NCI-H2107 (cell line): ENCODE results near the gene SPHK2.

Source experiments
- DNase-seq: peaks from one replicate; lab custom pipeline; 2025; lab: John Stamatoyannopoulos, UW

SPHK2 gene

GRCh38 chr19:48603449-48603848 lies 15.9 kb upstream of the SPHK2 start:
- no peak for DNase-seq

DNA sequence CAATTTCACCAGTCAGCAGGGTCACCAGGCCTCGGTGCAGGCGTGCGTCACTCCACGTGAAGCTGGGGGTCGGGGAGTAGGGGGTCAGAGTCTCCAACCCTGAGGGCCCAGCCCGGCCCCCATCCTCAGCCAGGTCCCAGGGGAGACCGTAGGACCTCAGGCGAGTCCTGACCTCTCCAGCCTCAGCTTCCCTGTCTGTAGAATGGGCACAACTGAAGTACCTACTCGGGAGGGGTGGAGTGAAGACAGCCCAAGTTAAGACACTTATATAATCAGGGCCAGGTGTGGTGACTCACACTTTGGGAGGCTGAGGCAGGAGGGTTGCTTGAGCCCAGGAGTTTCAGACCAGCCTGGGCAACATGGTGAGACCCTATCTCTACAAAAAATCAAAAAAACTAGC lies 15.5 kb upstream of the SPHK2 start:
- DNase-seq: no peak

GRCh38 chr19:48606463-48607358 lies 12.6 kb upstream of the SPHK2 start, which contains the start of gene SPACA4:
TSS of gene SPACA4 (plus strand) at chr19:48606742. CDS start at chr19:48606979, 237 bp downstream.
- DNase-seq: no peak

DNA sequence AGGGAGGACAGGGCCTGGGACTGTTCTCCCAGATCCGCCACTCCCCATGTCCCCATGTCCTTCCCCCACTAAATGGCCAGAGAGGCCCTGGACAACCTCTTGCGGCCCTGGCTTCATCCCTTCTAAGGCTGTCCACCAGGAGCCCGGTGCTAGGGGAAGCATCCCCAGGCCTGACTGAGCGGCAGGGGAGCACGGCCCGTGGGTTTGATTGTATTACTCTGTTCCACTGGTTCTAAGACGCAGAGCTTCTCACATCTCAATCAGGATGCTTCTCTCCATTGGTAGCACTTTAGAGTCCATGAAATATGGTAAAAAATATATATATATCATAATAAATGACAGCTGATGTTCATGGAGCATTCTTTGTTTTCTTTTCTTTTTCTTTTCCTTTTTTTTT lies 11.9 kb upstream of the SPHK2 start:
- no peak for DNase-seq

DNA sequence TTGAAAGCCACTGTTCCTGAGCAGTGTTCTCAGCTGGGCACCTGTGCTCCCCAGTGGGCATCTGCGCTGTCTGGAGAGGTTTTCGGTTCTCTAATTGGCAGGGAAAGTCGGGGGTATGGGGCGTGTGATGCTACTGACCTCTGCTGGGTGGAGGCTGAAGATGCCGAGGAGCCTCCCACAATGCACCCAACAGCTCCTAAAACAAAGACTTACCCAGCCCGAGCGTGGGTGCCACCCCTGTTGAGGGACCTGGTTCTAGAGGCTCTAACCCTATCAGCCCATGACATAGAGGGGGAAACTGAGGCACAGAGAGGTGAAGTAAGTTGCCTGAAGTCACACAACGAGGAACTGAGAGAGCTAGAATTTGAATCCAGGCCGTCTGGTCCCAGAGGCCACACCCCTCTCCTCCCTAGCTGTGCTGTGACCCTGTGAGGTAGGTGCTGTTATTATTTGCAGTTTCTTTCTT lies 10.5 kb upstream of the SPHK2 start:
- peak; percentile 71 for DNase-seq

GRCh38 chr19:48609571-48610108 lies 9.7 kb upstream of the SPHK2 start:
- DNase-seq: no peak

DNA sequence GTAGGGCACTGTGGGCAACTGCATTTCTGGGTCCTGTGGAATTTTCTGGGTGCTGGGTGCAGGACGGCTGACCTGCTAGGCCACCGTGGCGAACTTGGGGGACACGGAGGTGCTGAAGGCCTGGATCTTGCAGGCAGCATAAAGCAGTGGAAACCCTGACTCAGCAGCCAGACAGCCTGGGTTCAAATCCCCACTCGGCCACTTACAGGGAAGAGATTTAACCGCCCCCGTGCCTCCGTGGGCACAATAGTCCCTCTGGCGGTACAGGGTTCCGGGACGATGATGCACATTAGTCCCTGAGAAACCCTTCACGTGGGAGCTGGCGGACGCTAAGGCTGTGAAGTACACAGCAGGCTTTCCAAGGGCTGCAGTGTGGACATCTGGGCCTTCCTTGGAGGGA lies 7.4 kb upstream of the SPHK2 start:
- DNase-seq: no peak

DNA sequence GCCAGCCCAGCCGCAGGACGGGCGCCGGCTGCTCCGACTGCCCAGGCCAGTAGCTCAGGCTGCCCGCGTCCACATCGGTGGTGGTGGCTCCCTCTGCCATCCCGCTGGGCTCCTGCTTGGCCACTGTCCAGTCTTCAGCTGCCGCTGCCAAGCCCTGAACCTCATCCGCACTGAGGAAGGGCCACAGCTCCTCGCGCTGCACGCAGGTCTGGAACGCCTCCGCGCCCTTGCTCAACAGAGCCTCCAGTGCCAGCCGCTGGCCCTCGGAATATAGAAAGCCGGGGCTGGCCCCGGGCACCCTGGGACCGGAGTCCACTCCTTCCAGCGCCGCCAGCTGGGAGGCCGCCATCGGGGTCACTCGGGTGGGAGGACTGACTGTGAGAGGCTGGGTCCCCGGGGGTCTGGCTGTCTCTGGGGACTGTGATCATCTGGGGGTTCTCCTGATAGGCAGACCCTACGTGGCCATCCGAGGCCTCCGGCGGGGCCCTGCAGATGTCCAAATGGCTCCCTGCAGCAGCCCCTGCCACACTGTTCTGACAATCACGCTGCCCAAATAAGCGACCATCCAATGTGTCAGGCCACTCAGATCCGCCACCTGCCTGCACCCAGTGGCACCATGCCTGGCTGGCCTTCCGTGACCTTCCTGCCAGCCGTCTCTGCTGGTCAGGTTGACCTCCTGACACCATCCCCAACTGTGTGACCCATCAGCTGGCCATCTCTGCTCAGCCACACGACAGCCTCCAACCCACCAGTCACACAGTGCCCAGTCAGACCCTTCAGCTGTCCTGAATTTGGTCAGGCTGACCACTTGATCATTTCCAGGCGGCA lies 6.1 kb upstream of the SPHK2 start:
- DNase-seq: no peak

GRCh38 chr19:48613852-48614435 lies 5.4 kb upstream of the SPHK2 start:
- DNase-seq: no peak

- peak; percentile 38 for DNase-seq
Observed at GRCh38 chr19:48614436-48615230, 4.7 kb upstream of the SPHK2 start, which contains the start of gene FAM83E. TSS of gene FAM83E (minus strand) at chr19:48615076. CDS start at chr19:48613372, 1,704 bp downstream.

GRCh38 chr19:48615231-48616040 lies 3.9 kb upstream of the SPHK2 start:
- DNase-seq: no peak

DNA sequence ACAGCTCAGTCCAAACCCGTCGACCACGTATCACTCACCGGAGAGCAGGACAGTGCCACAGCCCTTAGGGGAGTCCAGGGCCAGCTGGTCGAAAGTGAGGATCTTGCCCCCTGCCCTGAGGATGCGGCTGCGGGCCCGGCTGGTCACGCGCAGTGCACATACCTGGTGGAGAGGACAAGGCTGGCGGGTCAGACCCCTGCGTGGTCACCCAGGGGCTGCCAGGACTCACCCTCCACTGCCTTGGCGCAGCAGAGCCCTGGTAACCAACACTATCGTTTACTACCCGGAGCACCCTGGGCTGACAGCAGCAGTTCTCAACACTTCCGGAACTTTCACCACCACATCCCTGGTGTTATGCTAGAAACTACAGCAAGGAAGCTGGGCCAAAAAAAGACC lies 3.3 kb upstream of the SPHK2 start:
- DNase-seq: no peak

GRCh38 chr19:48616491-48617056 lies 2.7 kb upstream of the SPHK2 start:
- DNase-seq: no peak

DNA sequence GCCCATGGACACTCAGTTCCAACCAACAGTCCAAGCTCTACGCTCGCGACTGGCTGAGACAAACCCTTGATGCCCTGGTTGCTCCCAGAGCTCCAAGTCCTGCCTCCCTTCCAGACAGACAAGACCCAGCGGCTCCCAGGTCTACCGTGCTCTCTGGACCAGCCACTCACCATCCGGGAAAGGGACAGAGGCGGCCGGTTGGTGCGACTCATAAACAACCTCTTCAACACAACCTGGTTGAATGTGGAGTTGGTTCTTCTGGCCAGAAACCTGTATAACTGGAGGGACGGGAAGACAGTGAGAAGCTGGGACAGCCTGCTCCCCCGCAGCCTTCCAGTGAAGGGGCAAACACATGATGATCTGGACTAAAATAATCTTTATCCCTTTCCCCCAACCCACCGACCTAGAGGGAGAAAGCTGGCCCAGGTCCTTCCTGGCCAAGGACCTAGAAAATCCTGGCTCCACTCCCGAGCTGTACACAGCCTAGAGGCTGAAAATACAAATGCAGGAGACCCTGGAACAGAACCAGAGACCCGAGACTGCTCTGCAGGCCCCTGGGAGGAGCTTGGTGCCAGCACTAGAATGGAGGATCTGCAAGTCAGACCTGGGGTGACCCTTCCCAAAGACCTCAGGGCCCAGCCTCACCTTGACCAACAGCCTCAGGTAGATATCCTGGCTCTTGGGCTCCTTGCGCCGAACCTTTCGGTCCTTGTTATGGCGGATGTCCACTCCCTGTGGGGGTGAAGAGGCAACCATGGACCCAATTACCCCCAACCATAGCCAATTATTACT lies 2.0 kb upstream of the SPHK2 start:
- DNase-seq: no peak

DNA sequence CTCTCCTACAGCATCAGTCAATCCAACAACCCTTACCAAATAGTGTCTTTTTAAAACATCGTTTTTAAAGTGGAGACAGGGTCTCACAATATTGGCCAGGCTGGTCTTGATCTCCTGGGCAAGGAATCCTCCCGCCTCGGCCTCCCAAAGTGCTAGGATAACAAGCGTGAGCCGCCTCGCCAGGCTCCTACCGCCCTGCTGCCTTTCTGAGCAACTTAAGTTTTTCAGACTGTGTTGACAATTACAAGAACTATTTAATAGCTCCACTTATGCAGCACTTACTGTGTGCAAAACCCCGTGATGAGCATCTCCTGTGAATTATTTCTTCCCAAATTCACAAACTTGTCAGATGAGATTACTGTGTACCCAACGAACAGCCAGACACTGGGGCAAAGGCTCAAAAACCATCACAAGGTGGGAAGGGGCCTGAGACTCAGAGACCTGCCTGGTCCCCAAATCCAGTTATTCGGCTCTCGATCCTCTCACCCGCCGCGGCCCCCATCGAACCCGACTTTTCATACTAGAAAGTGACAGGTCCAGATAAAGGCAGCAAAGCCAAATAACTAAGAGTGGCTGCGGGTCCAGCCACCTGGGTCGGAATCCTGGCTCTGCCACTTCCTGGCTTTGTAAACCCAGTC lies 909 bp upstream of the SPHK2 start:
- DNase-seq: no peak

DNA sequence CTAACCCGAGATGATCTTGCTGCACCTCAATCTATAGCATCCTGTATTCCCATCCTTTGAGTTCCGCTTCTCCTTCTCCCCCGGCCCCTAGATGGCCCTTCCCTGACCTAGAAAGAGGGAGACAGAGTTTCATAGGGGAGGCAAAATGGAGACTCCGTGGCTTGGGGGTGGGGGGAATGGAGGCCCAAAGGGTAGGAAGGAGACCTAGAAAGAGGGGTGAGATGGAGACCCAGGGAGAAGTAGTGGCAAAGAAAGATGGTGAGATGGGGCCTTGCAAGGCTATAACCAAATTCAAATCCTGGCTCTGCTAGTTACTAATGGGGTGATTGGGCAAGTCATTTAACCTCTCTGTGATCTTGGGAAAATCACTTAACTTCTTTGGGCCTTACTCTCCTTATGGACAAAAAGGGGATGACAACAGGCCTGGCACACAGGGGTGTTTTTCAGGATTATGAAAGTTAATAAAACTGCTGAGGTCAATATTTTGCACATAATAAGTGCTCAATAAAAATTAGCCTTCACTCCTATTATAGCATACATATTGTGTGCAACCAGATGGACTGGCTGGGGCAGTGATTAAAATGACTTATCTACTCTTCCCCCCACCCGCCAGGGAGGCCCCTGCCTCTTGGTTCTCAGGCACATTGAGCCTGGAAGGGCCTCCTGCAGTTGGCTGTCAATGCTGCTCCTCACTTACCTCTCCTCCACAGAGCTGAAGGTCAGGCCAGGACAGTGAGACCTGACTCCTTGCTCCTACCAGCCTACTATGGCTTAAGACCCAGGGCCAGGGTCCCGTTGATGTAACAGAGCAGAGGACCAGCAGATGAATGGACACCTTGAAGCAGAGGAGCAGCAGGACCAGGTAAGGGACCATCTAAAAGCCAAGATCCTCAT lies 633 bp downstream of the SPHK2 start:
- DNase-seq: no peak

DNA sequence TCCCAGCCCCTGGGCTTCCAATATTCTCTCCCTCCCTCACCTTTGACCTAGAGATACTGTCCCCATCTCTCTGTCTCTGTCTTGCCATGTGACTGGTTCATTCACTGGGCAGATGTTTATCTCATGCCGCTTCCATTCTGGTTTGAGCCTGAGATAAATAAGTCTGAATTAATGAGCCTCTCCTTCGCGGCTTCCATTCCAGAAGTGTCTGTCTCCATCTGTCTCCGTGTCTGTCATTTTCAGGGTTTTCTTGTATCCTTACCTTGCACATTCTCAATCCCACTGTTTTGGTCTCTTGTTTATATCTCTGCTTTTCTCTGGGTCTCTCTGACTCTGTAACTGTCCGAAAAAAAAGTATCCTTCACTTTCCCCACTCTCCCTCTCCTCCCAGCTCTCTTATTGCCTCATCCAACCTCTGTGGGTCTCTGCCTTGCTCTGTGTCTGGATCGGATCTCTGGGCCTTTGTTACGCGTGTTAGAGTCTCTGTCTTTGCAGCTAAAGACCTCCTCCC lies 4.3 kb downstream of the SPHK2 start:
- DNase-seq: no peak
